HG03039 (cell line): ENCODE measurements around the gene SNX10.

Source experiments
- ATAC-seq: cut with Tn5 transposase; IDR thresholded peaks from one replicate; pipeline ENCODE4 v1.9.1; 2021; ENCODE audit warnings: mild to moderate bottlenecking, moderate library complexity; ENCODE audit not compliant: unreplicated experiment

Gene SNX10

DNA sequence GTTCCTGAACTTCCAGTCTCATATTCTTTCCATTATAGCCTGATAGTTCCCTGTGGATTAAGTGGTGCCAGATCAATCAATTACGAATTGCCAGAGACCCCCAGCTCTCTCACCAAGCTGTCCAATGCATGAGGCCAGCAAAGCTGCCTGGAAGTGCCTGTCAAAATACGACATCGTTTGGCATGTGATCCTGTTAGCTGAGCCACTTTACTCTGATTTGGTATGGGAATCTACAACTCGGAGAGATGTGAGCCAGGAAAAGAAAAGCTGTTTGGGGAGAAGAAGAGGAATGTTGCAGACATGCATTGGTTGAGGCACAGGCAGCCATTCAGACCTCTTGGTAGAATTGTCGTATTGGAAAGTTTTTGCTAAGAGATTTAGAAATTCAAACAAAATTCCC is 3.9 kb downstream of the SNX10 start:
- ATAC-seq: no peak

DNA sequence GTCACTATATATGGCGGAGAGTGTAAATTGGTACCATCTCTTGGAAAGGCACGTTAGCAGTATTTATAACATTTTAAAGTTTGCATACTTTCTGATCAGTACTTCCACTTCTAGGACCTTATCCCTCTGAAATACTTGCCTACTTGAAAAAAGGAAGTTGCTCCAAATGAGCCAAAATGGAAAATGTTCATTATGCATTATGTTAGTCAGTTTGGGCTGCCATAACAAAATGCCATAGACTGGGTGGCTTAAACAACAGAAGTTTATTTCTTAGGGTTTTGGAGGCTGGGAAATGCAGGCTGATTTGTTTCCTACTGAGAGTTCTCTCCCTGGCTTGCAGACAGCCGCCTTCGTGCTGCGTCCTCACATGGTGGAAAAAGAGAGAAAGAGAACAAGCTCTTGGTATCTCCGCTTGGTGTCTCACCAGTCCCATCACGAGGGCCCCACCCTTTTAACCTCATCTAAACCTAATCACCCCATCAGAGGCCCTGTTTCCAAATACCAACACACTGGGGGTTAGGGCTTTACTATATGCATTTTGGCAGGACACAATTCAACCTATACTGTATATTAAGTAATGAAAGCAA is 6.9 kb downstream of the SNX10 start:
- ATAC-seq: no peak

- no peak for ATAC-seq
These were observed 13.6 kb downstream of the SNX10 start for GRCh38 chr7:26305090-26305868.

DNA sequence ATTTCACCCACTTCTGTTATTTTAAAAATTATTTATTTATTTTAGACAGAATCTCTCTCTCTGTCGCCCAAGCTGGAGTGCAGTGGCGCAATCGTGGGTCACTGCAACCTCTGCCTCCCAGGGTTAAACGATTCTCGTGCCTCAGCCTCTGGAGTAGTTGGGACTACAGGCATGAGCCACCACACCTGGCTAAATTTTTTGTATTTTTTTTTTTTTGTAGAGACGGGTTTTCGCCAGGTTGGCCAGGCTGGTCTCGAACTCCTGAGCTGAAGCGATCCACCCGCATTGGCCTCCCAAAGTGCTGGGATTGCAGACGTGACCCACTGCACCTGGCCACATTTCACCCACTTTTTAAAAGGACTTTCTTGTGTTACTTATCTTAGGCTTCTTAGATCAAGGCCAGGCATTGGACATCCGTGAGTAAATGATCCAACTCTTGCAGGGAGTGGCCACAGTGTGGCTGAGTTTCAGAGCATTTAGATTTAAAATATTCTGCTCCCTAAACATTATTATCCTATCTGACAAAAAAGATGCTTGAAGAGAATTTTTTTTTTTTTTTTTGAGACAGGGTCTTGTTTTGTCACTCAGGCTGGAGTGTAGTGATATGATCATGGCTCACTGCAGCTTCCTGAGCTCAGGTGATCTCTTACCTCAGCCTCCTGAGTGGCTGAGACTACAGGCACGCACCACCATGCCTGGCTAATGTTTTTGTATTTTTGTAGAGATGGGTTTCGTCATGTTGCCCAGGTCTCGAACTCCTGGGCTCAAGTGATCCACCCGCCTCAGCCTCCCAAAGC is 14.4 kb downstream of the SNX10 start:
- ATAC-seq: no peak

GRCh38 chr7:26306790-26307189 is 15.1 kb downstream of the SNX10 start:
- no peak for ATAC-seq

GRCh38 chr7:26307226-26307625 is 15.6 kb downstream of the SNX10 start:
- ATAC-seq: no peak

DNA sequence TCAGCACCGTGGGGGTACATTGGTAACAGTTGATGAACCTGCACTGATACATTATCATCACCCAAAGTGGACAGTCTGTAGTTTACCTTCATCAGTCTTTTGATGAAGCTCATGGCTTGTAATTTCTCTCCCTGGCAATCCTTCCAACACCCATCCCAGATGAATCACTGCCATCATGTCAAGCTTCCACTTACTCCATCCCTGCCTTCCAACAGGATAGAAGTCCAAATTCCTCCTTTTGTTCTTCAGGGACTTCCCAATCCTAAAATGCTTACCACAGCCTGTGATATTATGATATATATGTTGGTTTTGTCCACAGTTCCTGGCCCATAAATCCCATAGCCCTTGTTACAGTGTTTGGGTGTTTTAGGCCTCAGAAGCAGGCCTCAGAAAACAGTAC is 16.1 kb downstream of the SNX10 start:
- ATAC-seq: no peak

DNA sequence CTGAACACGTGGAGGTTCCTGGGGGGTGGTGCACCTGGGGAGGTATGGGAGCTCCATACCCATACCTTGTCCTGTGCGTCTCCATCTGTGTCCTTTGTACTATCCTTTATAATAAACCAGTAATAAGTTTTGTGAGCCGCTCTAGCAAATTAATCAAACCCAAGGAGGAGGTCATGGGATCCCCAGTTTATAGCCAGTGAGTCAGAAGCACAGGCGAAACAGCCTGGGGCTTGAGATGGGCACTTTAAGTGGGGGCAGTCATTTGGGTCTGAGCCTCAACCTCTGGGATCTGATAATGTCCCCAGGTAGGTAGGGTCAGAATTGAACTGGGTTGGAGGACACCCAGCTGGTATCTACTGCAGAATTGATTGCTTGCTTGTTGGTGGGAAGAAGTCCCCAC is 16.9 kb downstream of the SNX10 start:
- ATAC-seq: no peak

DNA sequence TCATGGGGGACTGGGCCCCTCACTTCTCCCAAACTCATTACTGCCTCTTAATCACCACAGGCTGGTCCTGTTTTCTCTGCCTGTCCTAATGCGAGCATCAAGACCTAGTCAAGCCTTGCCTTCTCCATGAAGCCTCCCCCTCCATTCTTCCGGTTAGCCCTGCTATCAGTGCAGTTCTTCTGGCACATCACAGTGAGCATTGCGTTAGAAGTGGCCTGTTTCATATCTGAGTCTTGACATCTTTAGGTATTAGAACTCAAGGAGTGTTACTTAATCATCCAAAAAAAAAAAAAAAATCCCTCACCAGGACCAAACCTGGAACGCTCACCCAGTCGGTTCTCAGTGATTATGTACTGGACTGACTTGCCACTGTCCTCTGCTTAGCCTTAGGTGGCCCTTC is 17.4 kb downstream of the SNX10 start:
- ATAC-seq: no peak

DNA sequence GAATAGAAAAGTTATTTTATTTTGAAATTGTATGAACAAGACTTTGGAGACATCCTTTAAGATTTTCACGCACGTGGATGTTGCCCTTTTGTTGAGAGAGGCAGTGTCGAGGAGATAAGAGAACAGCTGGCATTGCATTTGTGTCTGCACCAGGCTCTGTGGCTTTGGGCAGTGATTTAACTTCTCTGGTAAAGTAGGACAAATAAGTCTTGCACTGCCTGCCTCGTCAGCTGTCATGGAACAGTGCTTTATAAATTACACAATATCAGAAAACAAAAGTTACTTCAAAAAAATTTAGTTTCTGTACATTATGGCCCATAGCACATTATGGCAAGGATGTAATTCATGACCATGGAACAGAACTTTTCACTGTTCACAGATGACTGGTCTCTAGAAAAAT is 20.1 kb downstream of the SNX10 start:
- ATAC-seq: no peak

DNA sequence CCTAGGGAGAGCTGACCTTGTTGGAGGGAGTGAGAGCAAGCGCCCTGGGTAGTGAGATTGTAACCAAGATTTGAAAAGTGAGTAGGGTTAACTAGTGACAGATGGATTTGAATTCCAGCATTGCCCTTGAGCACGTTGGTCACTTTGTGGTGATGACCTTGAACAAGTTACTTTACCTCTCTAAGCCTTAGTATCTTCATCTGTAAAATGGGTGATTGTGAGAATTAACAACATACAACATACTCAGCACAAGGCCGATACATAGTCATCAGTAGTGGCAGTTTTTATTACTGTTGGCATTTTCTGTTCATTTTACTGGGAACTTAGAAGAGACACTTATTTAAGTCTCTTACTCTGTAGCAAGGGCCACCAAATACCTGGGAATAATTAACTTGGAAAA is 25.5 kb downstream of the SNX10 start:
- no peak for ATAC-seq

GRCh38 chr7:26318921-26319320 is 27.3 kb downstream of the SNX10 start:
- no peak for ATAC-seq

GRCh38 chr7:26319636-26320035 is 28.0 kb downstream of the SNX10 start:
- no peak for ATAC-seq

DNA sequence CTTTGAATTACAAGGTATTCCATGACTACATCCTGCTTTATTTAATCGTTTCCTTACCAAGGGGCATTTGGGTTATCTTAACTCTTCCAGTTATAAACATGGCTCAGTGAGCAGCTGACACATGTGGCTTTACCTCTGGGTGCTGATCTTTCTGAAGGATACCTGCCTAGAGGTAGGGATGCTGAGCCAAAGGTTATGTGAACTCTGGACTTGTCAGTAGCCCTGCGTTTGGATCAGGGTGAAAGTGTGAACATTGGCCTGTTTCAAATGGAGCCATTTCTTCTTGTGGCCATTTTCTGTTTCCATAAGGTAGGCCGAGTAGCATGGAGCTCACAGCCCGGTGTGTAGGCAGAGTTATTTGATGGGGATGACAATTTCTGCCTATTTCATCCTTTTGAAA is 29.2 kb downstream of the SNX10 start:
- ATAC-seq: no peak

- no peak for ATAC-seq
These were observed 29.8 kb downstream of the SNX10 start for GRCh38 chr7:26321435-26321834.

- ATAC-seq: no peak
These were observed 34.5 kb downstream of the SNX10 start for GRCh38 chr7:26326211-26326610.

DNA sequence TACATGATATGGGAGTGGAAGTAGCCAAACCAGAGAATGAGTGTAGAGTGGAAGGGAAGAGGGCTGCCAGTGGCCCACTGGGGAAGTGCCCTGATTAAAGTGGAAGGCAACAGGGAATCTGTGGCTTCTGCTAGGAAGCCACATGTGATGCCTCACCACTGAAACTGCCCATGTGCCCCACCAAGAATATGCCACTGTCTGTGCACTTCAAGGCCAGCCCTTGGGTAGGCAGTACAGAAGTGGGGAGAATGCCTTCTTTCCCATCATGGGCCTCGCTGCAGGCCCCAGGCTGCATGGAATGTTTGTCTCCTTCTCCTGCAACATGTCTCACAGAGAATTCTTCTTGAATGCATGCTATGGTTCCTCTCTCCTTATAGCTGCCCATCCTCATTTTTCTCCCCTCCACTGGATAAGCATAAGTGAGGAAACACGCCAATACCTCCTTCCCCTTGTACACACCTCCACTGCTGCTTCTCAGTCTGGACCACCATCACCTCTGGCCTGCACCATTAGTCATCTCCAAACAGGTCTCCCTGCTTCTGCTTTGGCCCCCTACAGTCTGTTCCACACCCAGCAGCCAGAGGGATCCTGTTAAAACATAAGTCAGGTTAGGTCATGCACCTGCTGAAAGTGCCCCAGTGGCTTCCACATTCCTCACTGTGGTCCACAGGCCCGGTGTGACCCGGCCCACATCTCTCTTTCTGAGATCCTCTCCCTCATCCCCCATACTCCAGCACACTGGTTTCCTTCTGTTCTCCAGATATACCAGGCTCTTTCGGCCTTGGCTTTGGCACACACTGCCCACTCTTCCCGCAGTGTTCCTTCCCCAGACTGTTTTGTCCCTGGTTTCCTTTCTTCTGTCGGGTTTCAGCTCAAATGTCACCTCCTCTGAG is 37.1 kb downstream of the SNX10 start:
- no peak for ATAC-seq

- peak; percentile 60 for ATAC-seq
These were observed 38.0 kb downstream of the SNX10 start for GRCh38 chr7:26329520-26330255.

DNA sequence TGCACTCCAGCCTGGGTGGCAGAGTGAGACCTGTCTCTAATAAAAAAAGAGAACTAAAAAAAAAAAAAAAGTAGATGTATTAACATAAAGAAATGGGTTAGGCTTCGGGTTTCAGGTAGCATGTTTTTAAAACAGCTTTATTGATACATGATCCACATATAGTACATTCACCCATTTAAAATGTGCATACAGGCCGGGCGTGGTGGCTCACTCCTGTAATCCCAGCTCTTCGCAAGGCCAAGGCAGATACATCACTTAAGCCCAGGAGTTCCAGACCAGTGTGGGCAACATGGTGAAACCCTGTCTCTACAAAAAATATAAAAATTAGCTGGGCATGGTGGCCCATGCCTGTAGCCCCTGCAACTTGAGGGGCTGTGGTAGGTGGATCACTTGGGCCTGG is 39.5 kb downstream of the SNX10 start:
- ATAC-seq: no peak

- ATAC-seq: no peak
These were observed 40.1 kb downstream of the SNX10 start for GRCh38 chr7:26331789-26332188.
